HAP-1 (cell line): ENCODE data around the gene CTIF.

Experiments
- DNase-seq, 2 experiments: peaks; one replicate each; pipeline ENCODE4 v3.0.0-alpha.2; 2016 to 2020; ENCODE audit warnings: low spot score in 2 of 2
- H3K27me3 ChIP-seq: fragments of 250-450 bp; sonication (Bioruptor Pico); 2 replicates; pipeline ENCODE4 v1.5.1; 2020; ENCODE audit warnings: low read depth, mild to moderate bottlenecking, moderate library complexity
- H3K36me3 ChIP-seq: fragments of 250-450 bp; sonication (Bioruptor Pico); replicated peaks from 2 replicates; pipeline ENCODE4 v1.5.1; 2020; ENCODE audit warnings: mild to moderate bottlenecking
- H3K4me1 ChIP-seq: fragments of 250-450 bp; sonication (Bioruptor Pico); 2 replicates; pipeline ENCODE4 v1.5.1; 2020; ENCODE audit warnings: mild to moderate bottlenecking
- H3K4me3 ChIP-seq: fragments of 250-450 bp; sonication (Bioruptor Pico); 2 replicates; pipeline ENCODE4 v1.5.1; 2020; ENCODE audit warnings: mild to moderate bottlenecking, moderate library complexity
- H3K9me3 ChIP-seq: fragments of 250-450 bp; sonication (Bioruptor Pico); 2 replicates; pipeline ENCODE4 v1.5.1; 2020; ENCODE audit warnings: mild to moderate bottlenecking, moderate library complexity
- in situ Hi-C: fragments of 300-500 bp; cut with MboI; formaldehyde crosslinking; loops from 3 replicates; pipeline ENCODE4 v1.14.3; 2020; ENCODE audit warnings: low sequenced_read_pairs, inconsistent platforms, mixed read lengths

Gene CTIF

GRCh38 chr18:48859311-48860268, 320.8 kb downstream of the CTIF start:
- Histone ChIP-seq H3K4me3 (no peak overlapping the region), H3K36me3 (no peaks in the 10 kb centered on the region), H3K27me3 (no peaks in the 10 kb centered on the region), H3K9me3 (no peaks in the 10 kb centered on the region), H3K4me1 (no peaks in the 10 kb centered on the region)
- no peak for DNase-seq
- in situ Hi-C loops = no loop called here

- no peaks in the 10 kb centered on the region for H3K36me3 ChIP-seq
- no peak for DNase-seq
- in situ Hi-C loops = no loop called here
- no peaks in the 10 kb centered on the region for H3K9me3 ChIP-seq
- no peaks in the 10 kb centered on the region for H3K27me3 ChIP-seq
- no peaks in the 10 kb centered on the region for H3K4me1 ChIP-seq
- no peak overlapping the region for H3K4me3 ChIP-seq
Measured at GRCh38 chr18:48860269-48861180, 321.7 kb downstream of the CTIF start.

- DNase-seq = no peak
- in situ Hi-C loops = no loop called here
- no peaks in the 10 kb centered on the region for H3K36me3 ChIP-seq
Measured at GRCh38 chr18:48861181-48861708, 322.4 kb downstream of the CTIF start.

GRCh38 chr18:48862132-48862531, 323.3 kb downstream of the CTIF start:
- Histone ChIP-seq H3K27me3 (no peaks in the 10 kb centered on the region), H3K36me3 (no peaks in the 10 kb centered on the region), H3K4me1 (no peaks in the 10 kb centered on the region), H3K9me3 (no peaks in the 10 kb centered on the region), H3K4me3 (no peak overlapping the region)
- in situ Hi-C loops = no loop called here
- no peak for DNase-seq

More at GRCh38 chr18:48861181-48861708, 322.4 kb downstream of the CTIF start:
- Histone ChIP-seq H3K4me3 (no peak overlapping the region), H3K27me3 (no peaks in the 10 kb centered on the region), H3K9me3 (no peaks in the 10 kb centered on the region), H3K4me1 (no peaks in the 10 kb centered on the region)

GRCh38 chr18:48862678-48863270, 323.9 kb downstream of the CTIF start:
- in situ Hi-C loops = no loop called here
- no peaks in the 10 kb centered on the region for H3K27me3 ChIP-seq
- no peaks in the 10 kb centered on the region for H3K36me3 ChIP-seq
- no peak for DNase-seq
- H3K4me1 ChIP-seq = no peaks in the 10 kb centered on the region
- no peak overlapping the region for H3K4me3 ChIP-seq
- H3K9me3 ChIP-seq = no peaks in the 10 kb centered on the region

- Histone ChIP-seq H3K36me3 (no peaks in the 10 kb centered on the region), H3K4me1 (no peaks in the 10 kb centered on the region), H3K27me3 (no peaks in the 10 kb centered on the region), H3K4me3 (no peak overlapping the region), H3K9me3 (no peaks in the 10 kb centered on the region)
- DNase-seq = no peak
- in situ Hi-C loops = no loop called here
Measured at GRCh38 chr18:48863432-48864065, 324.7 kb downstream of the CTIF start.

GRCh38 chr18:48864876-48865275, 326.0 kb downstream of the CTIF start:
- H3K9me3 ChIP-seq = no peaks in the 10 kb centered on the region
- no peaks in the 10 kb centered on the region for H3K4me1 ChIP-seq
- no peaks in the 10 kb centered on the region for H3K36me3 ChIP-seq
- no peaks in the 10 kb centered on the region for H3K27me3 ChIP-seq
- no peak for DNase-seq
- in situ Hi-C loops = no loop called here
- H3K4me3 ChIP-seq = no peak overlapping the region

GRCh38 chr18:48866028-48866733, 327.4 kb downstream of the CTIF start:
- Histone ChIP-seq H3K4me3 (no peak overlapping the region), H3K4me1 (no peaks in the 10 kb centered on the region), H3K27me3 (no peaks in the 10 kb centered on the region), H3K9me3 (no peaks in the 10 kb centered on the region), H3K36me3 (no peaks in the 10 kb centered on the region)
- no peak for DNase-seq
- in situ Hi-C loops = no loop called here

- Histone ChIP-seq H3K36me3 (no peaks in the 10 kb centered on the region), H3K4me3 (no peak overlapping the region), H3K27me3 (no peaks in the 10 kb centered on the region), H3K9me3 (no peaks in the 10 kb centered on the region), H3K4me1 (no peaks in the 10 kb centered on the region)
- in situ Hi-C loops = no loop called here
- no peak for DNase-seq
Measured at GRCh38 chr18:48866856-48867255, 328.0 kb downstream of the CTIF start.

- no peak overlapping the region for H3K4me3 ChIP-seq
- H3K36me3 ChIP-seq = no peaks in the 10 kb centered on the region
- no peaks in the 10 kb centered on the region for H3K4me1 ChIP-seq
- H3K27me3 ChIP-seq = no peaks in the 10 kb centered on the region
- no peaks in the 10 kb centered on the region for H3K9me3 ChIP-seq
- in situ Hi-C loops = no loop called here
- no peak for DNase-seq
Measured at GRCh38 chr18:48867978-48868377, 329.1 kb downstream of the CTIF start.

- no peaks in the 10 kb centered on the region for H3K27me3 ChIP-seq
- H3K36me3 ChIP-seq = no peaks in the 10 kb centered on the region
- no peak for DNase-seq
- in situ Hi-C loops = no loop called here
- no peaks in the 10 kb centered on the region for H3K9me3 ChIP-seq
- no peak overlapping the region for H3K4me3 ChIP-seq
- H3K4me1 ChIP-seq = no peaks in the 10 kb centered on the region
Measured at GRCh38 chr18:48868468-48869466, 329.9 kb downstream of the CTIF start.

GRCh38 chr18:48869591-48869990, 330.8 kb downstream of the CTIF start:
- in situ Hi-C loops = no loop called here
- no peak for DNase-seq
- H3K36me3 ChIP-seq = no peaks in the 10 kb centered on the region
- no peaks in the 10 kb centered on the region for H3K27me3 ChIP-seq
- H3K4me3 ChIP-seq = no peak overlapping the region
- no peaks in the 10 kb centered on the region for H3K9me3 ChIP-seq
- no peaks in the 10 kb centered on the region for H3K4me1 ChIP-seq
